Prostate gland (tissue), 2 donors: ENCODE measurements around the gene ZNF862. TPM values are rescaled to one million over a fixed set of nuclear protein-coding genes. Genes with fewer than 3 reads are reported as not detected.
A peak's percentile ranks its signal among the peaks of the same experiment; 100 is the strongest.

Experiments
- DNase-seq: peaks from one replicate; pipeline ENCODE4 v3.0.0-alpha.2; 2019; ENCODE audit warnings: low spot score
- H3K27ac ChIP-seq, 2 donors: fragments of 200-600 bp; sonication (generic); 2 replicates each; pipeline ENCODE4 v1.5.1; 2017 to 2019
- H3K27me3 ChIP-seq: fragments of 200-600 bp; sonication (generic); replicated peaks from 2 replicates; pipeline ENCODE4 v1.5.1; 2019; ENCODE audit not compliant: insufficient read depth
- H3K36me3 ChIP-seq, 2 donors: fragments of 200-600 bp; sonication (generic); 1 replicate in 1 of 2; 2 replicates in 1 of 2; pipeline versions ENCODE4 v1.5.1 to v1.8.1; 2017 to 2019
- H3K4me1 ChIP-seq: fragments of 200-600 bp; sonication (generic); replicated peaks from 2 replicates; pipeline ENCODE4 v1.5.1; 2019
- H3K4me3 ChIP-seq, 2 donors: fragments of 200-600 bp; sonication (generic); 2 replicates each; pipeline ENCODE4 v1.5.1; 2017 to 2019
- H3K9me3 ChIP-seq: fragments of 200-600 bp; sonication (generic); 2 replicates; pipeline ENCODE4 v1.5.1; 2017
- POLR2A ChIP-seq: fragments of 450-650 bp; IDR thresholded peaks from one replicate; pipeline ENCODE4 v1.6.1; 2016; ENCODE audit warnings: antibody characterized with exemption, mild to moderate bottlenecking
- POLR2AphosphoS5 ChIP-seq: sonication (generic); formaldehyde crosslinking; IDR thresholded peaks from one replicate; pipeline ENCODE4 v1.6.1; 2017; ENCODE audit warnings: antibody characterized with exemption
- WGBS: methylation state at CpG from one replicate; pipeline ENCODE4 v1.1.5; 2018; 5-methylcytosine and 5-hydroxymethylcytosine counted together
- intact Hi-C: fragments of 100-400 bp; cut with DNase I; formaldehyde crosslinking; loops from one replicate; pipeline ENCODE4 v1.14.2; 2022
- total RNA-seq, 2 donors: library from RNA; depleted of rRNA; stranded (reverse); fragments of >200 nt; gene quantifications; one replicate each; pipeline ENCODE4 v1.1.0, GENCODE V29; 2016
- TF ChIP-seq, protein P1 (sequence below), 4 experiments: fragments of 200-600 bp in 2 of 4; fragments of 450-650 bp in 2 of 4; sonication (generic) in 2 of 4; IDR thresholded peaks; 1 replicate in 3 of 4; 2 replicates in 1 of 4; pipeline ENCODE4 v1.5.1; 2016 to 2019; ENCODE audit warnings: antibody characterized with exemption in 4 of 4, mild to moderate bottlenecking in 2 of 4, moderate library complexity in 2 of 4

Gene ZNF862
- total RNA-seq, 2 donors from 2014 or later: 19.8 to 25.4 TPM

DNA sequence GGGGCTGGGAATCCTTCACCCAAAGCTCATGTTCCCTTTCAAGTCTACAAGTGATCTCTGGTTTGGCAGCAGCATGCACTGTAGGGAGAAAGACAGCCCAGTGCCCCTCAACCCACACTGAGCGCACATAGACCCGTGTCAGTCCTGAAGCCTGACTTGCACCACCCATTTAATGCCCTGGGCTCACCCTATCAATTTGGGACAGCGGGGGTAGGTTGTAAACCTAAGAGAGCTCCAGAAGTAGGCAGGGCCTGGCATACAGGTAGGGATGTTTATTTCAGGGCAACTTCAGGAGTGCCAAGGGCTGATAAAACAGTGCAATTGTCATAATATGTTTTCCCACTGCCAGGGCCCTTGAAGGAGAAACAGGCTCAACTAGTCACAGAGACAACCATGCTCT, 32.1 kb downstream of the ZNF862 start:
- Histone ChIP-seq H3K27ac (no peak overlapping the region), H3K9me3 (no peaks in the 10 kb centered on the region), H3K4me3 (no peak overlapping the region), H3K4me1 (peaks cover 4% of the 10 kb centered on the region), H3K27me3 (no peaks in the 10 kb centered on the region), H3K36me3 (peaks cover 0 to 2% of the 10 kb centered on the region in 2 donors)
- TF ChIP-seq, protein P1, sequence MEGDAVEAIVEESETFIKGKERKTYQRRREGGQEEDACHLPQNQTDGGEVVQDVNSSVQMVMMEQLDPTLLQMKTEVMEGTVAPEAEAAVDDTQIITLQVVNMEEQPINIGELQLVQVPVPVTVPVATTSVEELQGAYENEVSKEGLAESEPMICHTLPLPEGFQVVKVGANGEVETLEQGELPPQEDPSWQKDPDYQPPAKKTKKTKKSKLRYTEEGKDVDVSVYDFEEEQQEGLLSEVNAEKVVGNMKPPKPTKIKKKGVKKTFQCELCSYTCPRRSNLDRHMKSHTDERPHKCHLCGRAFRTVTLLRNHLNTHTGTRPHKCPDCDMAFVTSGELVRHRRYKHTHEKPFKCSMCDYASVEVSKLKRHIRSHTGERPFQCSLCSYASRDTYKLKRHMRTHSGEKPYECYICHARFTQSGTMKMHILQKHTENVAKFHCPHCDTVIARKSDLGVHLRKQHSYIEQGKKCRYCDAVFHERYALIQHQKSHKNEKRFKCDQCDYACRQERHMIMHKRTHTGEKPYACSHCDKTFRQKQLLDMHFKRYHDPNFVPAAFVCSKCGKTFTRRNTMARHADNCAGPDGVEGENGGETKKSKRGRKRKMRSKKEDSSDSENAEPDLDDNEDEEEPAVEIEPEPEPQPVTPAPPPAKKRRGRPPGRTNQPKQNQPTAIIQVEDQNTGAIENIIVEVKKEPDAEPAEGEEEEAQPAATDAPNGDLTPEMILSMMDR (IDR thresholded peaks at IDR 0.05): no peak
- TF ChIP-seq POLR2A: no peak
- WGBS: 89% methylated on average over 3 of the region's 3 CpGs
- intact Hi-C loops: no loop called here
- no peak for DNase-seq

GRCh38 chr7:149870701-149871483, 32.7 kb downstream of the ZNF862 start:
- no peak for DNase-seq
- intact Hi-C loops: no loop called here
- WGBS: 84% methylated on average over 12 of the region's 12 CpGs
- no peaks in the 10 kb centered on the region for H3K9me3 ChIP-seq
- H3K27me3 ChIP-seq: no peaks in the 10 kb centered on the region
- H3K27ac ChIP-seq: no peak overlapping the region
- no peak overlapping the region for H3K4me3 ChIP-seq
- TF ChIP-seq, protein P1 (IDR thresholded peaks at IDR 0.05): no peak
- no peaks in the 10 kb centered on the region for H3K36me3 ChIP-seq
- H3K4me1 ChIP-seq: peaks cover 4% of the 10 kb centered on the region

DNA sequence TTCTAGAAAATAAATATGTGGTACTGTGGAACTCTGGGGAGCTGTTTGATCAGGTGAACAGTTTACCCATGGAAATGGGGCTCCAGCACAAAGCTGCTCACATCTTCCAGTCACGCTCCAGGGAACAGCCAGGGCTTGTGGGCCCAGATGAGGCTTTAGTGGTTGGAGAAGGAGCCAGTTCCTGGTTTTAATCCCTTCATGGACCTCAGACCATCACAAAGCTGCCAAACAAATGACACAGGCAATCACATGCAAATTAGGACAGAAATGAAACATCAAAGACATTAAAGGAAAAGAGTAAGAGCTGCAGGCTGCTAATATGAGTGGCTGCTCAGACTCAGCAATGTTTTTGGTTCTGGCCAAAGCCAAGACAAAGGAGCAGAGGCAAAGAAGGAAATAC, 33.4 kb downstream of the ZNF862 start:
- H3K4me3 ChIP-seq: no peak overlapping the region
- H3K27me3 ChIP-seq: no peaks in the 10 kb centered on the region
- H3K9me3 ChIP-seq: no peaks in the 10 kb centered on the region
- TF ChIP-seq POLR2AphosphoS5 (no peak), POLR2A (no peak)
- TF ChIP-seq, protein P1 (IDR thresholded peaks at IDR 0.05): no peak
- 93% methylated on average over 1 of the region's 1 CpG for WGBS
- peaks cover 4% of the 10 kb centered on the region for H3K4me1 ChIP-seq
- H3K36me3 ChIP-seq: no peaks in the 10 kb centered on the region
- intact Hi-C loops: no loop called here
- no peak overlapping the region for H3K27ac ChIP-seq
- DNase-seq: no peak

DNA sequence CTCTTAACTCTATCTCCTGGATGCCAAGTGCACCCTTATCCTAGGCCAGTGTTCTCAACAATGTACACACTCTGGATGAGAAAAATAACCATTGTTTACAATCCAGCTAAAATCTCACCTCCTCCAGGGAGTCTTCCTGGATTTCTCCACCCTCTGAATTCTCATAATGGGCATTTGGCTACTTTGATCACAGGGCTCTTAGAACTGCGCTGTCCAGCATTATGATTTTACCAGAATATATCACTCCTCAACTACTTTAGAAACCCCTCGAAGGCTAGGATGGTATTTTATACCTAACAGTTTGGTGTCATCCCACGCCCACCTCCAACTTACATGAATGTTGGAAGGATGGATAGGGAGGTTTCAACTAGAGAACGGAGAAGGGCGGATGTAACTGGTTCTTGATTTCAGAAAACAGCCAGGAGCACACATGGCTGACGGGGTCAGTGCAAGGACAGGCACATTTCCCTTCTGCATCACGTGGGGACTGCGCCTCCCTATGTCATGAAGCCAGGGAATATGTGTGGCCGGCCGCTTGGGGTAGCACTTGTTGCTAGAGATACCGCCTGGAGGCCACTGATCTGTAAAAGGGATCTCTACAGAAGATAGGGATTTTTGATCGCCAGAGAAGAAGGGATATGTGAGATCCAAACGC, 34.4 kb downstream of the ZNF862 start:
- 17% methylated on average over 13 of the region's 13 CpGs for WGBS
- Histone ChIP-seq H3K4me1 (peaks cover 4% of the 10 kb centered on the region), H3K27me3 (no peaks in the 10 kb centered on the region), H3K9me3 (no peaks in the 10 kb centered on the region), H3K4me3 (peak overlapping the region; percentile 61 to 82), H3K36me3 (no peaks in the 10 kb centered on the region), H3K27ac (peak overlapping the region; percentile 82 to 91)
- peak; percentile 45 for TF ChIP-seq POLR2A
- peak; percentile 64 for TF ChIP-seq POLR2AphosphoS5
- TF ChIP-seq, protein P1 (IDR thresholded peaks at IDR 0.05): peak in 2 of 4 experiments; percentile 34 to 44
- intact Hi-C loops: loop anchor here (2.0 kb wide), 1 partner anchor 34 kb away; the partner anchor contains the start of gene ZNF862
- DNase-seq: peak; percentile 62
